ENCODE results near the gene ADCK1.
"Not testable (repeated sequence)": the region's sequence is repeated elsewhere in the genome, so short reads cannot be mapped to it uniquely, and the experiment has no call there.

Gene ADCK1, protein sequence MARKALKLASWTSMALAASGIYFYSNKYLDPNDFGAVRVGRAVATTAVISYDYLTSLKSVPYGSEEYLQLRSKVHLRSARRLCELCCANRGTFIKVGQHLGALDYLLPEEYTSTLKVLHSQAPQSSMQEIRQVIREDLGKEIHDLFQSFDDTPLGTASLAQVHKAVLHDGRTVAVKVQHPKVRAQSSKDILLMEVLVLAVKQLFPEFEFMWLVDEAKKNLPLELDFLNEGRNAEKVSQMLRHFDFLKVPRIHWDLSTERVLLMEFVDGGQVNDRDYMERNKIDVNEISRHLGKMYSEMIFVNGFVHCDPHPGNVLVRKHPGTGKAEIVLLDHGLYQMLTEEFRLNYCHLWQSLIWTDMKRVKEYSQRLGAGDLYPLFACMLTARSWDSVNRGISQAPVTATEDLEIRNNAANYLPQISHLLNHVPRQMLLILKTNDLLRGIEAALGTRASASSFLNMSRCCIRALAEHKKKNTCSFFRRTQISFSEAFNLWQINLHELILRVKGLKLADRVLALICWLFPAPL

GRCh38 chr14:77799863-77800730 is at the start of gene ADCK1:
Gene ADCK1 (plus strand): TSS chr14:77800109. CDS start chr14:77818979, 18,870 bp downstream.
- peak; percentile 71 to 72 for DNase-seq (ENCODE audit: low read depth in 2 of 2)

GRCh38 chr14:77752266-77752665 is 47.6 kb upstream of the ADCK1 start:
- no peak for DNase-seq (ENCODE audit: low read depth in 2 of 2)

GRCh38 chr14:77752799-77753516 is 47.0 kb upstream of the ADCK1 start:
- DNase-seq (ENCODE audit: low read depth in 2 of 2) = no peak

GRCh38 chr14:77760381-77761204 is 39.3 kb upstream of the ADCK1 start, which contains the start of gene SNW1:
Gene SNW1 (minus strand): TSS chr14:77761156. CDS start chr14:77761127, 29 bp downstream.
- DNase-seq (ENCODE audit: low read depth in 2 of 2) = peak; percentile 85 to 90

- DNase-seq (ENCODE audit: low read depth in 2 of 2) = no peak
These were observed 38.5 kb upstream of the ADCK1 start for GRCh38 chr14:77761205-77761931.

DNA sequence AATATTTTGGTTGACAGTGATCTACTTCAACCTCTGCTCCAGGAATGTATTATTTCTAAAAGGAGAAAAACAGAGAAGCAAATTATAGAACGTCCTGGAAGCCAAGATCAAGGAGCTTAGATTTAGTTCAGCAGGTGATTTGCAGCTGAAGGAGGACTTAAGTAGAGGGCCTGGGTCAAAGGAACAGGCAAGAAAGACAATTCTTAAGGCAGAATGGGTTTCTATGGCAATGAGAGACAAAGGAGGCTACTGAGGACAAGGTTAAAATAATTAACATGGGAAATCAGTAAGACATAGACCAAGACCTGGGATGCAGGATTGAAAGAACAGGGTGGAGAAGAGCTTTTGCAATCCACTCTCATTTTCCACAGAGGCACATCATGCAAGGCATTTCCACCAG is 36.6 kb upstream of the ADCK1 start:
- DNase-seq (ENCODE audit: low read depth in 2 of 2) = no peak

GRCh38 chr14:77763978-77764377 is 35.9 kb upstream of the ADCK1 start:
- DNase-seq (ENCODE audit: low read depth in 2 of 2) = no peak

GRCh38 chr14:77768442-77769069 is 31.4 kb upstream of the ADCK1 start:
- not testable (repeated sequence) for DNase-seq (ENCODE audit: low read depth in 2 of 2)

DNA sequence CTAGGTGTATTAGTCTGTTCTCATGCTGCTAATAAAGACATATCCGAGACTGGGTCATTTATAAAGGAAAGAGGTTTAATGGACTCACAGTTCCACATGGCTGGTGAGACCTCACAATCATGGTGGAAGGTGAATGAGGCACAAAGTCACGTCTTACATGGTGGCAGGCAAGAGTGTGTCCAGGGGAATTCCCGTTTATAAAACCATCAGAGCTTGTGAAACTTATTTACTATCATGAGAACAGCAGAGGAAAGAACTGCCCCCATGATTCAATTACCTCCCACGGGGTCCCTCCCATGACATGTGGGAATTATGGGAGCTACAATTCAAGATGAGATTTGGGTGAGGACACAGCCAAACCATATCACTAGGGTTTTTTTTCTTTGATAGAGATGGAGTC is 25.9 kb upstream of the ADCK1 start:
- DNase-seq (ENCODE audit: low read depth in 2 of 2) = not testable (repeated sequence)

DNA sequence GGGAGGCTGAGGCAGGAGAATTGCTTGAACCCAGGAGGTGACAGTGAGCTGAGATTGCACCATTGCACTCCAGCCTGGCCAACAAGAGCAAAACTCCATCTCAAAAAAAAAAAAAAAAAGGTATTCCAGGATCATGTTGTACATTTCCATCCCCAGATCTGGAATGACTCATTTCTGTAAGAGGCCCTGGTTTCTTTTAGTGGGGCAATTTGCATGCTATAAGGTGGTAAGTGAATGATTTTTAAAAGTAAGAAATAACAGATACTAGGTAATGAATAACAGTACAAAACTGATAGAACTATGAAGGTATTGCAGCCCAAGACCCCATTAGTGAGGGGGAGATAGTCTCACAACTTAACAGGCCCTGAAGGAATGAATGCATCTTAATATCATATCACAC is 17.7 kb upstream of the ADCK1 start:
- no peak for DNase-seq (ENCODE audit: low read depth in 2 of 2)

DNA sequence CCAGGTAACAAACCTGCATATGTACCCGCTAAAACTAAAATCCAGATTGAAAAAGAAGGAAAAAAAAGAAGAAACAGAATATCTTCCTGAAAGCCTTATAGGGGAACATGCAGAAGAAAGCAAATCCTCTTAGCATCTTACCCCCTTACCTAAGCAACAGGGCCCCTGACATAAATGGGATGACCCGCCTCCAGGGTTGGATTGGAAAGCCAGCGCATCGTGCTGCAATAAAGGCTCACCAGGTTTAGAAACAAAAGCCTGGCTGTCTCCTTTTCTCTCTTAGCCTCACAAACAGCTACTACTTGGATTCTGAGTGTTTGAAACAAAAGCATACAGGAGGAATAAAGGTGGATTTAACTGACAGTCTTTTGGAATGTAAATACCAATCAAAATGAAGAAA is 13.8 kb upstream of the ADCK1 start:
- DNase-seq (ENCODE audit: low read depth in 2 of 2) = no peak

DNA sequence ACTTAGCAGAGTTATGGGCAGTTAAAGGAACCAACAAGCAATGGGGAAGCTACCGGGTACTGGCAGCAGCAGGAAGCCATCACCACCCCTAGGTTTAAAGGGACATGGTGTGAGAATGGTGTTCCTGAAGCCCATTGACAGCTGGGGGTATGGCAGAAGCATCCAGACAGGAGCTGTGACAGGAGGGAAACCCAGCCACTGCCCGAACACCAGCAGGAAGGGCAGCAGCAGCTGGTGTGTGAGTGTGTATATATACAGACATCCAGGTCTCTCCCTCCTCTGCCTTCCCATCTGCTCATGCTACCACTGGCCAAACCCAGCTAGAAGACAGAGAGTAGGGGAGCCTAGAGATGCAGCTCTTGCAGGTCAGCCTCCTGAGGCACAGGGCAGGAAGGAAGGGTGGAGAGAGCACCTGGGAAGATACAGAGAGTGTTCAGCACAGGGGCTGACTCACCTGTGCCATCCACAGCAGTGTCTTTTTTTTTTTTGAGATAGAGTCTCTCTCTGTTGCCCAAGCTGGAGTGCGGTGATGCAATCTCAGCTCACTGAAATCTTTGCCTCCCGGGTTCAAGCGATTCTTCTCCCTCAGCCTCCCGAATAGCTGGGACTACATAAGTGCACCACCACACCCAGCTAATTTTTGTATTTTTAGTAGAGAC is 9.2 kb upstream of the ADCK1 start:
- no peak for DNase-seq (ENCODE audit: low read depth in 2 of 2)

DNA sequence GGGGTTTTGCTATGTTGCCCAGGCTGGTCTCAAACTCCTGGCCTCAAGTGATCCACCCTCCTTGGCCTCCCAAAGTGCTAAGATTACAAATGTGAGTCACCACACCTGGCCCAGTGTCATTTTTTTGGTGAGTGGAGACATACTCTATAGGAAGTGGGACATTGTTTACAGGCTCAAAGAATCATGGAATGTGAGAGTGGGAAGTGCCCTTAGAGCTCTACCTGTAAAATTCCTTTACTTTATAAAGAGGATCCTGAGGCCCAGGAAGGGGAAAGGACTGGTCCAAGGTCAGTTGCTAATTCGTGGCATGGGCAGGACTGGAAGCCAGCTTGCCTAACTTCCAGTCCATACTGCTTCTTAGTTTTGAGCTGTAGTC is 8.7 kb upstream of the ADCK1 start:
- no peak for DNase-seq (ENCODE audit: low read depth in 2 of 2)

DNA sequence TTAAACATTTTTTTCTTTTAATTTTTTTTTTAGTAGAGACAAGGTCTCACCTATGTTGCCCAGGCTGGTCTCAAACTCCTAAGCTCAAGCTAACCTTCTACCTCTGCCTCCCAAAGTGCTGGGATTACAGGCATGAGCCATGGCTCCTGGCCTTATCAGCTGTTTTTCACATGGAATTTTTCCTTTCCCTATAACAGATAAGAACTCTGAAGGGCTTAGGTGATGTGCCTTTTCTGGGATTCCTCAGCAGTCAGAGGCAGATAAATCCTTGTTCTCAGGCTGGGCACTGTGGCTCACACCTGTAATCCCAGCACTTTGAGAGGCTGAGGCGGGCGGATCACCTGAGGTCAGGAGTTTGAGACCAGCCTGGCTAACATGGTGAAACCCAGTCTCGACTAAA is 6.7 kb upstream of the ADCK1 start:
- DNase-seq (ENCODE audit: low read depth in 2 of 2) = not testable (repeated sequence)

- no peak for DNase-seq (ENCODE audit: low read depth in 2 of 2)
These were observed 5.6 kb upstream of the ADCK1 start for GRCh38 chr14:77794357-77794756.

GRCh38 chr14:77799456-77799855 is 453 bp upstream of the ADCK1 start:
- not testable (repeated sequence) for DNase-seq (ENCODE audit: low read depth in 2 of 2)

GRCh38 chr14:77800814-77801213 is 905 bp downstream of the ADCK1 start:
- no peak for DNase-seq (ENCODE audit: low read depth in 2 of 2)

DNA sequence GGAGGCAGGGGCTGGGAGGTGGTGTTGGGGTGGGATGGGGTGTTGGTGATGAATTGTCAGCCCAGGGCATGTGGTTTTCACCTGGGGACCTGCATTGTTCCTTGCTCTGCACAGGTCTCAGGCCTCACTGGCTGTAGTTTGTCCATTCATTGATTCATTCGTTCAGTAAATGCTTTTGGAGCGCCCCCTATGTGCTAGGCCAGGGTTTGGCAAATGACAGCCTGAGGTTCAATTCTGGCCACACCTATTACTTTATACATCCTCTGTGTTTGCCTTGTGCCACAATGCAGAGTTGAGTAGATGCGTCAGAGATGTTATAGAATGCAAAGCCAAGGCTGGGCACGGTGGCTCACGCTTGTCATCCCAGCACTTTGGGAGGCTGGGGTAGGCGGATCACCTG is 4.7 kb downstream of the ADCK1 start:
- no peak for DNase-seq (ENCODE audit: low read depth in 2 of 2)

DNA sequence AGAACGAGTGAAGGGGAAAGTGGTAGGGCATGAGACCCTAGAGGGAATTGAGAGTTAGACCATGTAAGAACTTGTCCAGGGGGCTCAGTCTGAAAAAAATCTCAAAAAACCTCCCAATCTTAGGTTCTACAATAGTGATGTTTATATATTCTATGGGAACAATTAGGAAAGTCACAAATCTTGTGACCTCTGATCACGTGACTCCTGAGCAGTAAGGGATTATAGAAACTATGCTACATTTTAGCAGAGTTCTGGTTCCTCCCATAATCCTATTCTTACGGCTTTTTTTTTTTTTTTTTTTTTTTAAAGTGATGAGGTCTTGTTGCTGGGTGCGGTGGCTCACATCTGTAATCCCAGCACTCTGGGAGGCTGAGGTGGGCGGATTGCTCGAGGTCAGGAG is 5.8 kb downstream of the ADCK1 start:
- no peak for DNase-seq (ENCODE audit: low read depth in 2 of 2)
